Activated CD8-positive, alpha-beta memory T cell treated with anti-CD3 and anti-CD28 coated beads for 24 hours (primary cell): ENCODE data around the gene HMGCLL1.

Experiments used
- DNase-seq: peaks from one replicate; pipeline ENCODE4 v3.0.0-alpha.2; 2020

Gene HMGCLL1

GRCh38 chr6:55530931-55531330 lies 48.1 kb downstream of the HMGCLL1 start:
- DNase-seq: no peak

GRCh38 chr6:55528624-55529023 lies 50.4 kb downstream of the HMGCLL1 start:
- DNase-seq: no peak

- no peak for DNase-seq
Observed at GRCh38 chr6:55524441-55524840, 54.6 kb downstream of the HMGCLL1 start.

- DNase-seq: no peak
Observed at GRCh38 chr6:55518529-55519060, 60.4 kb downstream of the HMGCLL1 start.

GRCh38 chr6:55516736-55517135 lies 62.3 kb downstream of the HMGCLL1 start:
- no peak for DNase-seq

- DNase-seq: no peak
Observed at GRCh38 chr6:55512904-55513303, 66.1 kb downstream of the HMGCLL1 start.

GRCh38 chr6:55511122-55511800 lies 67.7 kb downstream of the HMGCLL1 start:
- DNase-seq: no peak

GRCh38 chr6:55499591-55499990 lies 79.4 kb downstream of the HMGCLL1 start:
- DNase-seq: no peak

GRCh38 chr6:55497694-55498093 lies 81.3 kb downstream of the HMGCLL1 start:
- no peak for DNase-seq

- DNase-seq: no peak
Observed at GRCh38 chr6:55496201-55496600, 82.8 kb downstream of the HMGCLL1 start.

- DNase-seq: no peak
Observed at GRCh38 chr6:55495277-55495676, 83.7 kb downstream of the HMGCLL1 start.

- DNase-seq: no peak
Observed at GRCh38 chr6:55494411-55494810, 84.6 kb downstream of the HMGCLL1 start.

GRCh38 chr6:55492259-55492658 lies 86.7 kb downstream of the HMGCLL1 start:
- no peak for DNase-seq

GRCh38 chr6:55490871-55491270 lies 88.1 kb downstream of the HMGCLL1 start:
- no peak for DNase-seq

GRCh38 chr6:55474382-55474781 lies 104.6 kb downstream of the HMGCLL1 start:
- DNase-seq: no peak

- DNase-seq: no peak
Observed at GRCh38 chr6:55473722-55474121, 105.3 kb downstream of the HMGCLL1 start.

- DNase-seq: no peak
Observed at GRCh38 chr6:55469951-55470366, 109.0 kb downstream of the HMGCLL1 start.

- DNase-seq: no peak
Observed at GRCh38 chr6:55456016-55456415, 123.0 kb downstream of the HMGCLL1 start.

GRCh38 chr6:55450005-55450404 lies 129.0 kb downstream of the HMGCLL1 start:
- no peak for DNase-seq

- no peak for DNase-seq
Observed at GRCh38 chr6:55449225-55449624, 129.8 kb downstream of the HMGCLL1 start.

GRCh38 chr6:55448451-55448850 lies 130.5 kb downstream of the HMGCLL1 start:
- no peak for DNase-seq

- DNase-seq: no peak
Observed at GRCh38 chr6:55447891-55448290, 131.1 kb downstream of the HMGCLL1 start.

GRCh38 chr6:55445648-55446204 lies 133.3 kb downstream of the HMGCLL1 start:
- no peak for DNase-seq

- no peak for DNase-seq
Observed at GRCh38 chr6:55443238-55444134, 135.5 kb downstream of the HMGCLL1 start.
